Bronchial smooth muscle cell (primary cell): ENCODE measurements around the gene CDKN1C. TPM values are rescaled to one million over a fixed set of nuclear protein-coding genes. Genes with fewer than 3 reads are reported as not detected.

Source experiments
- total RNA-seq: library from RNA; depleted of rRNA; stranded (reverse); fragments of >200 nt; gene quantifications from 2 replicates; pipeline ENCODE4 v1.2.1, GENCODE V29; 2014

The CDKN1C gene
- 23.2 and 98.4 TPM in 2 replicates for total RNA-seq

DNA sequence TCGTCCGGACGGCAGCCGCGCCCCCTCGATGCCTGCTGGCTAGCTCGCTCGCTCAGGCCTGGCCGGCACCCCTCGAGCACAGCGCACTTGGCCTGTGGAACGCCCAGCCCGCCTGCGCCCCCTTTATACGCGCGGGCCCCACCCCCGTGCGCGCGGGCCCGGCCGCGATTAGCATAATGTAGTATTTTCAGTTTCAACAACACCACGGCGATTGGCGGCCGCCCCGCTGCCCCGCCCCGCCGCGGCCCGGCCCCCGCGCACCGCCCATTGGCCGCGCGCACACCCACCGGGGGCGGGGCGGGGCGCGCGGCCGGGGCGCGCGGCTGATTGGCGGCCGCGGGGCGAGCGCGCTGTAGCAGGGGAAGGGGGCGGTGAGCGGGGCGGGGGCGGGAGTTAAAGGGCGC, at the start of gene CDKN1C:
CDKN1C (minus strand) TSS at position 98 of the 404 bp plus-strand sequence. CDS start 319 bp downstream, outside the sequence.

DNA sequence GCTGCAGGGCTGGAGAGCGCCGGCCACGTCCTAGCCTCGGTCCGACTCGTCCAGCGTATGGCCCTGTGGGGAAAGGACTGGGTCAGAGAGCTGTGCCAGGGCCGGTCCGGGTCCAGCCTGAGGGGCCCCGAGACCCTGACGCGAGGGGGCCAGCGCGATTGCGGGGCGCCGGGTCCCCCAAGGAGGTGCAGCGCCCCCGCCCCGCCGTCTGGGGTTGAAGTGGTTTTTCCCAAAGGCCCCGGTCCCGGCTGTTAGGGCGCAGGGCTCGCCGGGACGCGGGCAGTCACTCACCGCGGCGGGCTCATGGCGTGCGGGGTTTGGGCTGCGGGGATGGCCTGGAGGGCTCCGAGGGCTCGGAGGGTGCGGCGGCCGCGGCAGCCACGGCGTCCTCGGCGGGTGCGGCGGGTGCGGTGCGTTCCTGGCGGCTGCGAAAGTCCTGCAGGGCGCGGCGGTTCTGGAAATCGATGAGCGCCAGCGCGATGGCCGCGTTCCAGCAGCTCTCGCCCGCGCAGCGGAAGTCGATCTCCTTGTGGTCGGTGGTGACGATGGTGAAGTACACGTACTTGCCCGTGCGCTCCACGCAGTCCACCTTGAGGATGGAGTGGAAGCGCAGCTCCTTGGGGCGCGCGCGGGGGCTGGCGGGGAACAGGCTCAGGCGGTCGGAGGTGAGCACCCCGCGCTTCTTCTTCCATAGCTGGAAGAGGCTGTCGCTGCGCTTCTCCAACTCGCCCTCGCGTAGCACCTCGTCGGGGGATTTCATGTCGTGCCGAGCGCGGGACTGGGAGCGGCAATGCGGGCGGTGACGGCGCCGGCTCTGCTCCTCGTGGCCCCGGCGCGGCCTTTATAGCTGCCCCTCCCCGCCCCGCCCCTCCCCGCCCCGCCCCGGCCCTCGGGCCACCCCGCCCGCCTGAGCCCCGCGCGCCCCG, 43.3 kb upstream of the CDKN1C start, which contains the start of gene PHLDA2:
PHLDA2 (minus strand) TSS at position 816 of the 926 bp plus-strand sequence; CDS start at position 760, 56 bp downstream.

Other genes starting within 250 kb of the CDKN1C start
- 3.9 and 6.3 TPM in 2 replicates for gene KCNQ1OT1, start 185.8 kb downstream of the CDKN1C start, total RNA-seq
- gene PHLDA2, start 43.6 kb upstream of the CDKN1C start, total RNA-seq, result 0.52 and 1.7 TPM in 2 replicates
- 110 and 130 TPM in 2 replicates for gene NAP1L4, start 106.6 kb upstream of the CDKN1C start, total RNA-seq
- 47.9 and 51.2 TPM in 2 replicates for gene CARS1, start 171.6 kb upstream of the CDKN1C start, total RNA-seq